ENCODE data around the gene FMN1.

- TF ChIP-seq CTCF (IDR thresholded peaks at IDR 0.05) (no peak), POLR2AphosphoS5 (IDR thresholded peaks at IDR 0.05) (no peak), POLR2A (IDR thresholded peaks at IDR 0.05) (no peak)
These were observed 10.4 kb upstream of the FMN1 start for GRCh38 chr15:33204926-33205325.

All from transverse colon (tissue), 4 donors.